GM23338 (cell line): ENCODE data around the gene MSL1. TPM values are rescaled to one million over a fixed set of nuclear protein-coding genes. Genes with fewer than 3 reads are reported as not detected.

Source experiments
- ATAC-seq: fragments of 200-7000 bp; cut with Tn5 transposase; 3 replicates; pipeline ENCODE4 v1.9.1; 2020
- DNase-seq: peaks from one replicate; pipeline ENCODE4 v3.0.0-alpha.2; 2015; ENCODE audit warnings: low spot score
- H2AFZ ChIP-seq: fragments of 200-600 bp; sonication (generic); 2 replicates; pipeline ENCODE4 v1.8.0; 2016; ENCODE audit warnings: antibody characterized with exemption, mild to moderate bottlenecking, moderate library complexity
- H3F3A ChIP-seq: fragments of 200-600 bp; sonication (generic); replicated peaks from 2 replicates; pipeline ENCODE4 v1.8.0; 2017; ENCODE audit warnings: antibody characterized with exemption, mixed run types, low read depth
- H3K27ac ChIP-seq: fragments of 200-600 bp; sonication (generic); 2 replicates; pipeline ENCODE4 v1.6.1; 2016; ENCODE audit warnings: low read depth
- H3K27me3 ChIP-seq: fragments of 200-600 bp; sonication (generic); 2 replicates; pipeline ENCODE4 v1.8.0; 2016; ENCODE audit warnings: mild to moderate bottlenecking, mixed run types, moderate library complexity; ENCODE audit not compliant: insufficient read depth
- H3K36me3 ChIP-seq: fragments of 200-600 bp; sonication (generic); 2 replicates; pipeline ENCODE4 v1.8.0; 2016; ENCODE audit warnings: mild to moderate bottlenecking; ENCODE audit not compliant: insufficient read depth
- H3K4me1 ChIP-seq: fragments of 200-600 bp; sonication (generic); 2 replicates; pipeline ENCODE4 v1.8.0; 2016; ENCODE audit warnings: mild to moderate bottlenecking, moderate library complexity; ENCODE audit not compliant: insufficient read depth
- H3K4me2 ChIP-seq: fragments of 200-600 bp; sonication (generic); 2 replicates; pipeline ENCODE4 v1.7.1; 2017; ENCODE audit warnings: mixed run types
- H3K4me3 ChIP-seq: fragments of 200-600 bp; sonication (generic); 2 replicates; pipeline ENCODE4 v1.6.1; 2016; ENCODE audit warnings: mixed run types
- H3K79me2 ChIP-seq: fragments of 200-600 bp; sonication (generic); replicated peaks from 2 replicates; pipeline ENCODE4 v1.8.0; 2017; ENCODE audit warnings: mild to moderate bottlenecking; ENCODE audit not compliant: insufficient read depth
- H3K9me2 ChIP-seq: fragments of 200-600 bp; sonication (generic); 2 replicates; pipeline ENCODE4 v1.8.0; 2017; ENCODE audit not compliant: insufficient read depth
- H4K20me1 ChIP-seq: fragments of 200-600 bp; sonication (generic); replicated peaks from 2 replicates; pipeline ENCODE4 v1.8.0; 2017; ENCODE audit warnings: mild to moderate bottlenecking; ENCODE audit not compliant: insufficient read depth
- H3K27ac Mint-ChIP-seq: 2 replicates; pipeline ENCODE4 v1.8.0; 2020; ENCODE audit warnings: inconsistent platforms, mild to moderate bottlenecking, moderate library complexity, mixed read lengths
- H3K27me3 Mint-ChIP-seq: 3 replicates; pipeline ENCODE4 v1.8.0; 2022; ENCODE audit warnings: low read depth, mild to moderate bottlenecking, moderate library complexity, mixed read lengths, inconsistent platforms; ENCODE audit not compliant: insufficient read depth, poor library complexity
- H3K36me3 Mint-ChIP-seq: 3 replicates; pipeline ENCODE4 v1.8.0; 2021; ENCODE audit warnings: low read depth, mild to moderate bottlenecking, inconsistent platforms, moderate library complexity, mixed read lengths
- H3K4me1 Mint-ChIP-seq: 3 replicates; pipeline ENCODE4 v1.8.0; 2020; ENCODE audit warnings: mild to moderate bottlenecking, inconsistent platforms, mixed read lengths
- H3K4me3 Mint-ChIP-seq: 3 replicates; pipeline ENCODE4 v1.8.0; 2021; ENCODE audit warnings: moderate library complexity, mild to moderate bottlenecking, inconsistent platforms, mixed read lengths
- H3K9me3 Mint-ChIP-seq: 3 replicates; pipeline ENCODE4 v1.8.0; 2020; ENCODE audit warnings: moderate library complexity, mild to moderate bottlenecking, inconsistent platforms, mixed read lengths
- CREB1 ChIP-seq: fragments of 250-450 bp; sonication (Bioruptor Pico); IDR thresholded peaks from 2 replicates; pipeline ENCODE4 v1.5.0; 2020; ENCODE audit warnings: low read depth, mild to moderate bottlenecking, moderate library complexity
- CTCF ChIP-seq, 2 experiments: fragments of 200-600 bp in 1 of 2; sonication (generic) in 1 of 2; conservative IDR thresholded peaks; 2 replicates each; pipeline versions ENCODE4 v1.5.1 to v1.6.1; 2016 to 2017; ENCODE audit warnings: antibody characterized with exemption in 2 of 2, low read depth in 2 of 2, mild to moderate bottlenecking in 2 of 2, moderate library complexity in 1 of 2
- ETS1 ChIP-seq: IDR thresholded peaks from 2 replicates; pipeline ENCODE4 v1.6.1; 2016; ENCODE audit warnings: antibody characterized with exemption
- EZH2 ChIP-seq: fragments of 200-600 bp; sonication (generic); IDR thresholded peaks from one replicate; pipeline ENCODE4 v1.8.0; 2017; ENCODE audit warnings: antibody characterized with exemption, mild to moderate bottlenecking, low read depth; ENCODE audit not compliant: unreplicated experiment
- EZH2phosphoT487 ChIP-seq: fragments of 200-600 bp; sonication (generic); IDR thresholded peaks from one replicate; pipeline ENCODE4 v1.8.1; 2018; ENCODE audit warnings: antibody characterized with exemption; ENCODE audit not compliant: unreplicated experiment
- JUNB ChIP-seq: IDR thresholded peaks from one replicate; pipeline ENCODE4 v1.6.1; 2016; ENCODE audit warnings: antibody characterized with exemption; ENCODE audit not compliant: unreplicated experiment
- NANOG ChIP-seq: IDR thresholded peaks from 2 replicates; pipeline ENCODE4 v1.6.1; 2016; ENCODE audit warnings: antibody characterized with exemption, borderline replicate concordance
- POLR2AphosphoS5 ChIP-seq: IDR thresholded peaks from 2 replicates; pipeline ENCODE4 v1.6.1; 2016; ENCODE audit warnings: antibody characterized with exemption, low read depth
- STAT1 ChIP-seq: IDR thresholded peaks from one replicate; pipeline ENCODE4 v1.6.1; 2016; ENCODE audit warnings: antibody characterized with exemption; ENCODE audit not compliant: unreplicated experiment
- ZNF114 ChIP-seq: fragments of 250-450 bp; sonication (Bioruptor Pico); IDR thresholded peaks from 2 replicates; pipeline ENCODE4 v1.5.0; 2020; ENCODE audit warnings: mild to moderate bottlenecking, moderate library complexity
- ZNF331 ChIP-seq: fragments of 250-450 bp; sonication (Bioruptor Pico); IDR thresholded peaks from 2 replicates; pipeline ENCODE4 v1.5.0; 2020; ENCODE audit warnings: low read depth, mild to moderate bottlenecking, moderate library complexity
- ZNF462 ChIP-seq: fragments of 250-450 bp; sonication (Bioruptor Pico); IDR thresholded peaks from 2 replicates; pipeline ENCODE4 v1.5.0; 2020; ENCODE audit warnings: mild to moderate bottlenecking, moderate library complexity
- polyA plus RNA-seq: library from polyadenylated mRNA; unstranded; fragments of >200 nt; fragmentation: Nextera tagmentation; extraction: Ambion mirVana; gene quantifications from 2 replicates; pipeline ENCODE4 v1.2.1, GENCODE V29; 2016
- total RNA-seq: library from RNA; depleted of rRNA; stranded (reverse); fragments of >200 nt; shearing (Covaris generic); gene quantifications from 2 replicates; pipeline ENCODE4 v1.2.3, GENCODE V29; 2014
- TF ChIP-seq, protein P1 (sequence below): IDR thresholded peaks from one replicate; pipeline ENCODE4 v1.6.1; 2018; ENCODE audit warnings: antibody characterized with exemption; ENCODE audit not compliant: unreplicated experiment

The MSL1 gene
- total and polyA plus RNA-seq, 2 experiments from 2014 or later = 16.2 to 56.5 TPM

DNA sequence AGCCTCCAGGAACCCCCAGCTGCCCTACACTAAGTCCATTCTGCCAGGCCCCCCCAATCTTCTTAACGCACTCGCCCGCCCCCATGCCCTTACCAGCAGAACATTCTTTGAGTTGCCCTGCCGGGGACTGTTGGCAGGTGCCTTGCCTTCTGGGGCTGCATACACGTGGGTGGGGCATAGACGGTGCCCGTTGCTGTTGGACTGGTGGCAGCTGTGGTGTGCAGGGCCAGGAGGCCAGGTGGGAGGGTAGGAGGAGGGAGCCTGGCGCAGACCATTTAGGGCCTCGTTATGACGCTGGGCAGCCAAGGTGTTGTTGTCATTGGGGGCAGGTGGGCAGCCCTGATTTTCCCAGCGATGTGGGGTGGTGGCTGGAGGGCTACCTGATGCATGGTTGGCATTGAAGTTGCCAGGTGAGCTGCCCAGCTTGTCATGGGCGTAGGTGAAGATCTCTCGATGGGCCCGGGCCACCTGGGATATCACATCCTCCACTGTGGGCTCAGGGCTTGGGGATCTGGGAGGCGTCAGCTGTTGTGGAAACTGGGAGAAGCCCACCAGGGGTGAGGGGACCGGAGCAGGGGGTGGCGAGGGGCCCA, 26.3 kb upstream of the MSL1 start:
- ATAC-seq = no peak
- H4K20me1 ChIP-seq = no peaks in the 10 kb centered on the region
- H3K4me2 ChIP-seq = no peak overlapping the region
- H3K4me1 ChIP-seq = peaks cover 41% of the 10 kb centered on the region
- no peak overlapping the region for H2AFZ ChIP-seq
- H3F3A ChIP-seq = peaks cover 11% of the 10 kb centered on the region; the same call in 1 of the 2 replicates
- no peak overlapping the region for H3K4me3 ChIP-seq
- H3K4me1 Mint-ChIP-seq = peaks cover 50% of the 10 kb centered on the region
- no peaks in the 10 kb centered on the region for H3K79me2 ChIP-seq
- TF ChIP-seq, protein P1, sequence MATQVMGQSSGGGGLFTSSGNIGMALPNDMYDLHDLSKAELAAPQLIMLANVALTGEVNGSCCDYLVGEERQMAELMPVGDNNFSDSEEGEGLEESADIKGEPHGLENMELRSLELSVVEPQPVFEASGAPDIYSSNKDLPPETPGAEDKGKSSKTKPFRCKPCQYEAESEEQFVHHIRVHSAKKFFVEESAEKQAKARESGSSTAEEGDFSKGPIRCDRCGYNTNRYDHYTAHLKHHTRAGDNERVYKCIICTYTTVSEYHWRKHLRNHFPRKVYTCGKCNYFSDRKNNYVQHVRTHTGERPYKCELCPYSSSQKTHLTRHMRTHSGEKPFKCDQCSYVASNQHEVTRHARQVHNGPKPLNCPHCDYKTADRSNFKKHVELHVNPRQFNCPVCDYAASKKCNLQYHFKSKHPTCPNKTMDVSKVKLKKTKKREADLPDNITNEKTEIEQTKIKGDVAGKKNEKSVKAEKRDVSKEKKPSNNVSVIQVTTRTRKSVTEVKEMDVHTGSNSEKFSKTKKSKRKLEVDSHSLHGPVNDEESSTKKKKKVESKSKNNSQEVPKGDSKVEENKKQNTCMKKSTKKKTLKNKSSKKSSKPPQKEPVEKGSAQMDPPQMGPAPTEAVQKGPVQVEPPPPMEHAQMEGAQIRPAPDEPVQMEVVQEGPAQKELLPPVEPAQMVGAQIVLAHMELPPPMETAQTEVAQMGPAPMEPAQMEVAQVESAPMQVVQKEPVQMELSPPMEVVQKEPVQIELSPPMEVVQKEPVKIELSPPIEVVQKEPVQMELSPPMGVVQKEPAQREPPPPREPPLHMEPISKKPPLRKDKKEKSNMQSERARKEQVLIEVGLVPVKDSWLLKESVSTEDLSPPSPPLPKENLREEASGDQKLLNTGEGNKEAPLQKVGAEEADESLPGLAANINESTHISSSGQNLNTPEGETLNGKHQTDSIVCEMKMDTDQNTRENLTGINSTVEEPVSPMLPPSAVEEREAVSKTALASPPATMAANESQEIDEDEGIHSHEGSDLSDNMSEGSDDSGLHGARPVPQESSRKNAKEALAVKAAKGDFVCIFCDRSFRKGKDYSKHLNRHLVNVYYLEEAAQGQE = no peak
- no peak for TF ChIP-seq POLR2AphosphoS5
- no peak for TF ChIP-seq ZNF114 (CRISPR knock-in tag)
- no peak for TF ChIP-seq ETS1
- no peak for TF ChIP-seq ZNF331
- TF ChIP-seq NANOG = no peak
- TF ChIP-seq STAT1 = no peak
- TF ChIP-seq ZNF462 (CRISPR knock-in tag) = no peak
- TF ChIP-seq JUNB = no peak
- TF ChIP-seq EZH2 = no peak
- TF ChIP-seq CREB1 (CRISPR knock-in tag) = no peak
- no peak for TF ChIP-seq EZH2phosphoT487
- no peak for TF ChIP-seq CTCF (conservative IDR thresholded peaks at IDR 0.05; ENCODE audit: low read depth in 2 of 2)
- H3K27me3 ChIP-seq = peaks cover 11% of the 10 kb centered on the region
- DNase-seq = no peak
- H3K4me3 Mint-ChIP-seq = no peak overlapping the region
- H3K36me3 Mint-ChIP-seq = peaks cover 49% of the 10 kb centered on the region
- peaks cover 16% of the 10 kb centered on the region for H3K9me2 ChIP-seq
- no peak overlapping the region for H3K27ac ChIP-seq
- H3K27ac Mint-ChIP-seq = no peak overlapping the region
- peaks cover 27% of the 10 kb centered on the region for H3K27me3 Mint-ChIP-seq
- H3K9me3 Mint-ChIP-seq = peaks cover 11% of the 10 kb centered on the region; the same call in 2 of the 3 replicates
- H3K36me3 ChIP-seq = 0 out of 2 replicates have a peak, but pooled peaks cover 3% of the 10 kb centered on the region
